ENCODE data around the gene LRRC28. TPM values are rescaled to one million over a fixed set of nuclear protein-coding genes. Genes with fewer than 3 reads are reported as not detected.
A peak's percentile ranks its signal among the peaks of the same experiment; 100 is the strongest.

LRRC28 gene
- total and polyA plus RNA-seq, 10 of the 15 experiments (the other 5 are each of a cell fraction or from before 2014, with no cell fraction given) = 21.3 to 54.9 (median 27.7) TPM

DNA sequence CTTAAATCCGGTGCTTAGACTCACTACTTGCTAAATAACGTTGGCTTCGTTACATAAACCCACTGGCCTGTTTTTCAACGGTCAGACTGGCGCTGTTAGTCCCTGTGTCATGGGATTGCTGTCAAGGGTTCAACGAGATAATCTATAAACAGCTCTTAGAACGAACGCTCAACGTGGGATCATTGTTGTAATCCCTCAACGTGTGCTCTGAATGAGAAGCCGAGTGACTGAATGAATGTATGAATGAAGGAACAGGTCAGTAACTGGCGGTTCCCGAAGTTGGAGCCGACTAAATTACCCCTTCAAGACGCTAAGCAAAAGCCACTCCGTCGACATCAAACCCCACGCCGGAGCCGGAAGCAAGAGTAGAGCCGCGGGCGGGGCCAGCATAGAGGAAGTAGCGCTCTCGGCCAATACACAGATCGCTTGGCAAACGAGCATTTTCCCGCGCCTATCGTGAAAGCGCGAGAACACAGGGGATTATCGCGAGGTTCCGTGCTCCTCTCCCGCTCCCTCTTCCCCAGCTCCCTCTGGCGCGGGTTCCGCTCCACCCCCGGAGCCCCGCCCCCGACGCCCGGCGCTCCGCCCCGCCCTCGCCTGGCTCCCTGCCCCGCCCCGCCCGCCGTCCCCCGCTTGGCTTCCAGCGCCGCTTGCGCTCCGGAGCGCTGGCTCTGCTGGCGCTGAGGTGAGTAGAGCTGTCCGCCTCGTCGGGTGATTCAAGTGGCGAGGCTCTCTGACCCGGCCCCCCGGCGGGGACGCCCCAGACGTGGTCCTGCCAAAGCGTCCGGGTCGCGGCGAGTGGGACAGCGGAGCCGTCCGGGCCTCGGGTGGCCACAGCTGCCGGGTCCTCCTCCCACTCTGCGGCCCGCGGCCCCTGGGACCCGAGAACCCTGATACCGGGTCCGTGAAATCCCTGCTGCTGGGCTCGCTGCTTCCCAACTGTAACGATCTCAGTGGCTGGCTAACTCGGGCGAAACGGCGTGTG is at the start of gene LRRC28 (continued):
- no peak for TF ChIP-seq PAX5 (IDR thresholded peaks at IDR 0.05; ENCODE audit: borderline replicate concordance, low read depth, low read length)
- TF ChIP-seq IKZF2 (IDR thresholded peaks at IDR 0.05) = peak in 1 of 2 experiments; percentile 52; a peak in 1 of 4 replicates
- TF ChIP-seq TARDBP (IDR thresholded peaks at IDR 0.05; ENCODE audit: borderline replicate concordance) = 0 out of 2 replicates have a peak, but pooled peaks have one; percentile 31
- no peak for TF ChIP-seq CTCF (IDR thresholded peaks at IDR 0.05 in 2 of 3, conservative IDR thresholded peaks at IDR 0.05 in 1 of 3; ENCODE audit: control insufficient read depth in 2 of 3, extremely low read depth in 1 of 3, insufficient read depth in 1 of 3, low read depth in 3 of 3, low read length in 3 of 3)
- no peak for TF ChIP-seq NR2C1 (IDR thresholded peaks at IDR 0.05)
- no peak for TF ChIP-seq SREBF2 (IDR thresholded peaks at IDR 0.05; ENCODE audit: low read length)
- TF ChIP-seq FOXK2 (IDR thresholded peaks at IDR 0.05) = no peak
- TF ChIP-seq PML (IDR thresholded peaks at IDR 0.05; ENCODE audit: low read length) = peak; percentile 97
- peak; percentile 79 for TF ChIP-seq E2F4 (IDR thresholded peaks at IDR 0.05; ENCODE audit: low read depth, low read length)
- TF ChIP-seq SUZ12 (IDR thresholded peaks at IDR 0.05; ENCODE audit: unreplicated experiment) = no peak
- TF ChIP-seq, protein P1, sequence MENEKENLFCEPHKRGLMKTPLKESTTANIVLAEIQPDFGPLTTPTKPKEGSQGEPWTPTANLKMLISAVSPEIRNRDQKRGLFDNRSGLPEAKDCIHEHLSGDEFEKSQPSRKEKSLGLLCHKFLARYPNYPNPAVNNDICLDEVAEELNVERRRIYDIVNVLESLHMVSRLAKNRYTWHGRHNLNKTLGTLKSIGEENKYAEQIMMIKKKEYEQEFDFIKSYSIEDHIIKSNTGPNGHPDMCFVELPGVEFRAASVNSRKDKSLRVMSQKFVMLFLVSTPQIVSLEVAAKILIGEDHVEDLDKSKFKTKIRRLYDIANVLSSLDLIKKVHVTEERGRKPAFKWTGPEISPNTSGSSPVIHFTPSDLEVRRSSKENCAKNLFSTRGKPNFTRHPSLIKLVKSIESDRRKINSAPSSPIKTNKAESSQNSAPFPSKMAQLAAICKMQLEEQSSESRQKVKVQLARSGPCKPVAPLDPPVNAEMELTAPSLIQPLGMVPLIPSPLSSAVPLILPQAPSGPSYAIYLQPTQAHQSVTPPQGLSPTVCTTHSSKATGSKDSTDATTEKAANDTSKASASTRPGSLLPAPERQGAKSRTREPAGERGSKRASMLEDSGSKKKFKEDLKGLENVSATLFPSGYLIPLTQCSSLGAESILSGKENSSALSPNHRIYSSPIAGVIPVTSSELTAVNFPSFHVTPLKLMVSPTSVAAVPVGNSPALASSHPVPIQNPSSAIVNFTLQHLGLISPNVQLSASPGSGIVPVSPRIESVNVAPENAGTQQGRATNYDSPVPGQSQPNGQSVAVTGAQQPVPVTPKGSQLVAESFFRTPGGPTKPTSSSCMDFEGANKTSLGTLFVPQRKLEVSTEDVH (IDR thresholded peaks at IDR 0.05; ENCODE audit: low read depth, partially characterized antibody) = peak; percentile 79
- TF ChIP-seq, protein P2, sequence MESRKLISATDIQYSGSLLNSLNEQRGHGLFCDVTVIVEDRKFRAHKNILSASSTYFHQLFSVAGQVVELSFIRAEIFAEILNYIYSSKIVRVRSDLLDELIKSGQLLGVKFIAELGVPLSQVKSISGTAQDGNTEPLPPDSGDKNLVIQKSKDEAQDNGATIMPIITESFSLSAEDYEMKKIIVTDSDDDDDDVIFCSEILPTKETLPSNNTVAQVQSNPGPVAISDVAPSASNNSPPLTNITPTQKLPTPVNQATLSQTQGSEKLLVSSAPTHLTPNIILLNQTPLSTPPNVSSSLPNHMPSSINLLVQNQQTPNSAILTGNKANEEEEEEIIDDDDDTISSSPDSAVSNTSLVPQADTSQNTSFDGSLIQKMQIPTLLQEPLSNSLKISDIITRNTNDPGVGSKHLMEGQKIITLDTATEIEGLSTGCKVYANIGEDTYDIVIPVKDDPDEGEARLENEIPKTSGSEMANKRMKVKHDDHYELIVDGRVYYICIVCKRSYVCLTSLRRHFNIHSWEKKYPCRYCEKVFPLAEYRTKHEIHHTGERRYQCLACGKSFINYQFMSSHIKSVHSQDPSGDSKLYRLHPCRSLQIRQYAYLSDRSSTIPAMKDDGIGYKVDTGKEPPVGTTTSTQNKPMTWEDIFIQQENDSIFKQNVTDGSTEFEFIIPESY (IDR thresholded peaks at IDR 0.05) = no peak
- peak; percentile 89 for TF ChIP-seq LARP7 (IDR thresholded peaks at IDR 0.05)
- TF ChIP-seq NFYA (IDR thresholded peaks at IDR 0.05; ENCODE audit: borderline replicate concordance, low read depth, low read length) = no peak; the same call in 1 of the 2 replicates
- TF ChIP-seq NKRF (conservative IDR thresholded peaks at IDR 0.05) = peak; percentile 82
- TF ChIP-seq CREM (IDR thresholded peaks at IDR 0.05; ENCODE audit: low read depth) = 0 out of 2 replicates have a peak, but pooled peaks have one; percentile 8
- peak; percentile 54; the same call in 1 of the 2 replicates for TF ChIP-seq HCFC1 (IDR thresholded peaks at IDR 0.05; ENCODE audit: low read length)
- TF ChIP-seq EED (IDR thresholded peaks at IDR 0.05; ENCODE audit: low read depth) = no peak
- TF ChIP-seq WRNIP1 (IDR thresholded peaks at IDR 0.05; ENCODE audit: borderline replicate concordance, low read depth, low read length) = no peak
- no peak for TF ChIP-seq IRF4 (IDR thresholded peaks at IDR 0.05; ENCODE audit: low read depth, low read length)
